GM19463 (cell line): ENCODE results near the gene GPR89B.
"Not testable (repeated sequence)": the region's sequence is repeated elsewhere in the genome, so short reads cannot be mapped to it uniquely, and the experiment has no call there.

Experiments used
- ATAC-seq: cut with Tn5 transposase; IDR thresholded peaks from one replicate; pipeline ENCODE4 v1.9.1; 2021; ENCODE audit warnings: mild to moderate bottlenecking, moderate library complexity; ENCODE audit not compliant: unreplicated experiment

Gene GPR89B

DNA sequence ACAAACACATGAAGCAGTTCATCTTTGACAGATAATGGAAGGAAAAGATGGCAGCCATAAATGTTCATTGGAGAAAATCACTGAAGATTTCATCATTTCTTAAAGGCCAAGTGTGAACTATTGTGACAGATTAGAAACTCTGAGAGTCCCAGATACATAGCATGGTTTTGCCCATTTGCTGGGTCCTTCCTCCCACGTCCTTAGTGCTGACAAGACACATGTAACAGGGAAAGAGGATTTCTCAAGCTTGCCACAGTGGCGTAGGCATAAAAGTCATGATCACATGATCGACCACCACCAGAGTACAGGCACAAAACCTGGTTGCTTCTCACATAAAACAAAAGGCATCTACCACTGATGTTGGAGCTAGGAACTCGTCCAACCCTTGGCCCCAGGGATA is 98.8 kb downstream of the GPR89B start:
- not testable (repeated sequence) for ATAC-seq

- ATAC-seq, result not testable (repeated sequence)
Observed at GRCh38 chr1:148032247-148032646, 104.0 kb downstream of the GPR89B start.

- not testable (repeated sequence) for ATAC-seq
Observed at GRCh38 chr1:148032690-148033089, 104.5 kb downstream of the GPR89B start.

- ATAC-seq, result not testable (repeated sequence)
Observed at GRCh38 chr1:148033147-148033546, 104.9 kb downstream of the GPR89B start.

GRCh38 chr1:148037850-148038461 is 109.7 kb downstream of the GPR89B start:
- ATAC-seq, result peak; percentile 16

GRCh38 chr1:148038462-148039333 is 110.5 kb downstream of the GPR89B start:
- peak; percentile 73 for ATAC-seq
